Activated gamma-delta T cell (primary cell): ENCODE results near the gene SIRT1.
"Not testable (repeated sequence)": the region's sequence is repeated elsewhere in the genome, so short reads cannot be mapped to it uniquely, and the experiment has no call there.

ENCODE experiments used
- DNase-seq: peaks from one replicate; lab custom pipeline; 2025; lab: John Stamatoyannopoulos, UW

The SIRT1 gene

GRCh38 chr10:67955614-67956013 is 71.2 kb downstream of the SIRT1 start:
- no peak for DNase-seq

- DNase-seq, result no peak
Measured at GRCh38 chr10:67959839-67960476, 75.5 kb downstream of the SIRT1 start.

- no peak for DNase-seq
Measured at GRCh38 chr10:67965456-67965855, 81.0 kb downstream of the SIRT1 start.

GRCh38 chr10:67966035-67966434 is 81.6 kb downstream of the SIRT1 start:
- not testable (repeated sequence) for DNase-seq
